GM18508 (cell line): ENCODE data around the gene POLR2E.

Experiments used
- ATAC-seq: cut with Tn5 transposase; IDR thresholded peaks from one replicate; pipeline ENCODE4 v1.9.1; 2021; ENCODE audit warnings: moderate number of reproducible peaks; ENCODE audit not compliant: insufficient read depth, unreplicated experiment

Gene POLR2E

GRCh38 chr19:1112268-1113029 lies 17.3 kb upstream of the POLR2E start:
- ATAC-seq: no peak

DNA sequence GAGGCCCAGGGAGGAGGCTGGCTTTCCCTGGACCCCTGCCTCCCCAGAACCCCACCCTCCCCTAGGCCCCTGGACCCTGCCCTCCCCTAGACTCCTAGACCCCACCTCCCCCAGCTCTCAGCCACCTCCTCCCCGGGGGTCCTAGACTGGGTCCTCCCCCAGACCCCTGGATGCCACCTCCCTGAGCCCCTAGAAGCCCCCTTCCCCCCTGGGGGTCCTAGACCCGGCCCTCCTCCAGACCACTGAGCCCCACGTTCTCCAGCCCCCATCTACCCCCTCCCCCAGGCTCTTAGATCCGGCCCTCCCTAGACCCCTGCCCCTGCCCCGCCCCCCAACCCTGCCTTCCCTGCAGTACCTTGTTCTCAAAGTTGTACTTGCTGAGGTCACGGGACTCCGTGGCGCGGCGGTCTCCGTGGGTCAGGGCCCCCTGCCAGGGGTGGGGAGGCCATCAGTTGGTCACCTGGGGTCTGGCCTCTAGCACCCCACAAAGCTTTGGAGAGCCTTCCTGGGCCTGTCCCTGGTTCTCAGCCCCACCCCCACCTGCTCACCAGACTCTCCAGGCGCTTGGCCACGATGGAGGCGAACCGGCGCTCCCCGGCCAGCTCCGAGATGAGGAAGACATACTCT lies 16.6 kb upstream of the POLR2E start:
- no peak for ATAC-seq

GRCh38 chr19:1110809-1111640 lies 15.8 kb upstream of the POLR2E start:
- ATAC-seq: no peak

DNA sequence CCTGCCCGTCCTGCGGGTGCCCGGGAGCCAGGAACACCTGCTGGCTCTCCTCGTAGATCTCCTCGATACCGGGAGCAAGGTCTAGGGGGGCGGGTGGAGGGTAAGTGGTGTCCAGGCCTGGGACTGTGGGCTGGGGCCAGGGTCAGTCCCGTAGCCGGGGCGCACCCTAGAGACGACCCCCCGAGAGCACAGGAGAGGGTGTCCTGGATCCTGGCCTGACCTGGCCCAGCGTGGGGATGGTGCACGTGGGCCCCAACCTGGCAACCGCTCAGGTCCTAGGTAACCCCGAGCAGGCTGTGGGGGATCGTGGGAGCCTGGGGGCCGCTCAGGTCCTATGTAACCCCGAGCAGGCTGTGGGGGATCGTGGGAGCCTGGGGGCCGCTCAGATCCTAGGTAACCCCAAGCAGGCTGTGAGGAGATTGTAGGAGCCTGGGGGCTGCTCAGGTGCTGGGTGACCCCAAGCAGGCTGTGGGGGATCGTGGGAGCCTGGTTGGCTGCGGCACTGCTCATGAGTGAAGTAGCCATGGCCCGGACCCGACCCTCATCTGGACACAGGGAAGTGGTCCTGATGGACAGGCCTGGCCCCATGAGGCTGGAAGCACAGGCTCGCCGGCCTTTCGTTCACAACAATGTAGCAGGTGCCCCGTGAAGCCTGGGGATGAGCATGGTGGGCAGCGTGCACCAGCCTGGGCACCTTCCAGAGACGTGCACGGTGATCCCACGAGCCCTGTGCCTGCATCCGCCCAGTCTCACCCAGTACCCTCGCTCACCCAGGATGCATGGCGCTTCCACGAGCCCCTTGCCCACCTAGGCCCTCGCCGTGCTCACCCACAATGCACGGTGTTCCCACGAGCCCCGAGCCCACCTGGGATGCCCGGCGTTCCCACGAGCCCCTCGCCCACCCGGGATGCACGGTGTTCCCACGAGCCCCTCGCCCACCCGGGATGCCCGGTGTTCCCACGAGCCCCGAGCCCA lies 14.8 kb upstream of the POLR2E start:
- no peak for ATAC-seq

DNA sequence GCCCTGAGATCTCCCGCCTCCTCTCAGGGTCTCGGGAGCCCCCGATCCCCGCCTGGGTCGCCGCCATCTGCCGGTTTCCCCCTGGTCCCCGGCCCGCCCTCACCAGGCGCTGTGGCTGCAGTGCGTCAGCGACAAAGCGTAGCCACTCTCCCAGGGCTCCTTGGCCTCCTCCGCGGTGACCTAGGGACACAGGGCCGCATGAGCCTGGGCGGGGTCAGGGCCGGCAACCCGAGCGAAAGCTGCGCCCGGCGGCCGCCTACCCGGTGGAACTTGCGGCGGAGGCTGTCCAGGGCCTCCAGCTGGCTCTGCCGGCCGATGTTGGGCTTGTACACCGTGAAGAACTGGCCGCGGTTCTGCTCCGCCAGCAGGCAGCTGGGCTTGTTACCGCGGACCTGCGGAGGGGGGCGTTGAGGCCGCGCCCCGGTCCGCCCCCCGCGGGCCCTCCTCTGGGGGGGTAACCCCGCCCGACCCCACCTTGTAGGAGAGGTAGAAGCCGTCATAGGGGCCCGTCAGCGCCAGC lies 13.9 kb upstream of the POLR2E start:
- ATAC-seq: no peak

DNA sequence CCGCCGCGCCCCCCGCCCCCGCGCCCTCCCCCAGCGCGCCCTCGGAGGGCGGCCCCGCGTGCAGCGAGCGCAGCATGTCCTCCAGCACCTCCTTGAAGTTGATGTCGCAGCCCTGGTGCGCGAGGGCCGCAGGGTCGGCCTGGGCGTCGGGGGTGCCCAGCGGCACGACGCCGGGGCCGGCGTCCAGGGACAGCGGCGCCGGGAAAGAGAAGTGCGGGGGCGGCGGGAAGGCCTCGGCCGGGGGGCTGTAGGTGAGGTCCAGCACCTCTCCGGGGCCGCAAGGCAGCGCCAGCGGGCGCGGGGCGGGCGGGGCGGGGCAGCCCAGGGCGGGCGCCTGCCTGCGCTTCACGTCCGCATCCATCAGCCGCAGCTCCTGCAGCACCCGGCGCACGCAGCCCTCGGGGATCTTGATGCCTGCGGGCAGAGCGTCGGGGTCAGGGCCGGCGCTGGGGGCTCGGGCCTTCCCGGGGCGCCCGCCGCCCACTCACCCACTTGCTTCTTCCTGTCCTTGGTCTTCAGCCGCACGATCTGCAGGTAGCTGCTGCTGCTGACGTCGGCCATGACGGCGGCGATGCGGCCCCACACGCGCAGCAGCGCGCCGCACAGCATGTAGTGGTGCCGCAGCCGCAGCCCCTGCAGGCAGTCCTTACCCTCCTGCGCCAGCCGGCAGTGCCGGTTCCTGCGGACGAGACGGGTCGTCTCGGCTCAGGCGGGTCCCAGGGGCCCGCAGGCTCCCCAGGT lies 13.3 kb upstream of the POLR2E start:
- no peak for ATAC-seq

GRCh38 chr19:1107661-1108261 lies 12.6 kb upstream of the POLR2E start:
- no peak for ATAC-seq

- ATAC-seq: no peak
Measured at GRCh38 chr19:1106841-1107660, 11.9 kb upstream of the POLR2E start.

GRCh38 chr19:1105873-1106840 lies 11.0 kb upstream of the POLR2E start:
- ATAC-seq: no peak

GRCh38 chr19:1105008-1105872 lies 10.1 kb upstream of the POLR2E start:
- ATAC-seq: no peak

- no peak for ATAC-seq
Measured at GRCh38 chr19:1104311-1105007, 9.3 kb upstream of the POLR2E start.

DNA sequence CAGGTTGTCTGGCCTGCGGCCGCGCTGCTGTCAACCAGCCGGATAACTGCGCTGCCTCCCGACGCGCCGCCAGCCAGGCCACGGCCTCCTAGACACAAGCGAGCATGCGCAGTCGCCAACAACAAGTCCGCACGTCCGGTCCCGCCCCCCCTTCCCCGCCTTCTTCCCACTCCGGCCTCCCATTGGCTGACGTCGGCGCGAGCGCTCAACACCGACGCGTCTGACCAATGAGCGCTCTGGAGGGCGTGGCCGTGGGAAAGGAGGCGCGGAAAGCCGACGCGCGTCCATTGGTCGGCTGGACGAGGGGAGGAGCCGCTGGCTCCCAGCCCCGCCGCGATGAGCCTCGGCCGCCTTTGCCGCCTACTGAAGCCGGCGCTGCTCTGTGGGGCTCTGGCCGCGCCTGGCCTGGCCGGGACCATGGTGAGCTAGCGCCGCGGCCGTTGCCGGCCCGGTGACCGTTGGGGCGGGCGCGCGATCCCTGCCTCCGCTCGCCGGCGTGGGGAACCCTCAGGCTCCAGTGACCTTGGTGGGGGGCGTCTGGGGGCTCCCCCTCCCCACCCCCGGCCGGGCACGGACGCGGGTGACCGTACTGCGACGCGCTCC lies 8.6 kb upstream of the POLR2E start, which contains the start of gene GPX4:
Gene GPX4 (plus strand): TSS at position 287 of the 603 bp plus-strand sequence. CDS start 50 bp downstream, at position 337.
- ATAC-seq: peak; percentile 35

DNA sequence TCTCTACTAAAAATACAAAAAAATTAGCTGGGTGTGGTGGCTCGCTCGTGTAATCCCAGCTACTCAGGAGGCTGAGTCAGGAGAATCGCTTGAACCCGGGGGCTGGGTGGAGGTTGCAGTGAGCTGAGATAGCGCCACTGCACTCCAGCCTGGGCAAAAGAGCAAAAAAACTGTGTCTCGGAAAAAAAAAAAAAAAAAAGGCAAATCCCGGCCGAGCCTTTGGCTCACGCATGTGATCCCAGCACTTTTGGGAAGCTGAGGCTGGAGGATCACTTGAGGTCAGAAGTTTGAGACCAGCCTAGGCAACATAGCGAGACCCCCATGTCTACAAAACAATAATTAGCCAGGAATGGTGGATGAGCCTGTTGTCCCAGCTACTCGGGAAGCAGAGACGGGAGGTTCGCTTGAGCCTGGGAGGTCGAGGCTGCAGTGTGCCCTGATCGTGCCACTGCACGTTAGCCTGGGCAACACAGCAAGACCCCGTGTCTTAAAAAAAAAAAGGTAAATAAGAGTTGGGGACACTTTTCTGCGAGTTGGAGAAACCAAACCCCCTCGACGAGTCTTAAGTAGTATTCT lies 8.0 kb upstream of the POLR2E start:
- ATAC-seq: peak; percentile 2

- no peak for ATAC-seq
Measured at GRCh38 chr19:1102407-1103131, 7.4 kb upstream of the POLR2E start.
